ENCODE measurements around the gene CADM1. TPM values are rescaled to one million over a fixed set of nuclear protein-coding genes. Genes with fewer than 3 reads are reported as not detected.
A peak's percentile ranks its signal among the peaks of the same experiment; 100 is the strongest.

The CADM1 gene
- total RNA-seq, 2 donors from 2014 or later, result 49.6 to 137 TPM

DNA sequence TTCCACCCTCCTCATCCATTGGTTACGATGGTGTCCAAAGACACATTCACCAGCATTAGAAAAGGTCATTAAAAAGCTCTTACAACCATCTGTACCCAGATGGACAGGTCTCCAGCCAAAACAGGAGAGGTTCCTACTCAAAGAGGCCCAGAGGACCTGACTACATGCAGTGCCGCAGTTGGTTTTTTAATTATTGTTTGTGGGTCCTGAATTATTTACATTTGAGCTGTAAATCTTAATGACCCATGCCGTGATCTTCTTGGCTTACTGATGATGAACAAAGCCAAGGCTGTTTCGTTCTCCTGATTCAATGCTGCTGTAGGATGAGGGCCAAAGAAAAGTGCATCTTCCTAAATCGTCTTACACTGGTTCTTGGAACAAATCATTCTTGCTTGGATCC is 83.7 kb downstream of the CADM1 start:
- no peaks in the 10 kb centered on the region for H3K27me3 ChIP-seq (replicated peaks; ENCODE audit: insufficient read depth)
- no peak overlapping the region for H3K4me3 ChIP-seq
- no peak overlapping the region for H3K27ac ChIP-seq
- H3K36me3 ChIP-seq, result no peaks in the 10 kb centered on the region
- H3K9me3 ChIP-seq, result no peaks in the 10 kb centered on the region
- WGBS, result 42% methylated on average over 5 of the region's 5 CpGs
- TF ChIP-seq POLR2AphosphoS5 (IDR thresholded peaks at IDR 0.05), result peak; percentile 60
- no peak for TF ChIP-seq POLR2A (IDR thresholded peaks at IDR 0.05)
- peak; percentile 15 for DNase-seq (ENCODE audit: low spot score)
- peaks cover 3% of the 10 kb centered on the region for H3K4me1 ChIP-seq (replicated peaks)
- intact Hi-C loops (cut with DNase I), result no loop called here

DNA sequence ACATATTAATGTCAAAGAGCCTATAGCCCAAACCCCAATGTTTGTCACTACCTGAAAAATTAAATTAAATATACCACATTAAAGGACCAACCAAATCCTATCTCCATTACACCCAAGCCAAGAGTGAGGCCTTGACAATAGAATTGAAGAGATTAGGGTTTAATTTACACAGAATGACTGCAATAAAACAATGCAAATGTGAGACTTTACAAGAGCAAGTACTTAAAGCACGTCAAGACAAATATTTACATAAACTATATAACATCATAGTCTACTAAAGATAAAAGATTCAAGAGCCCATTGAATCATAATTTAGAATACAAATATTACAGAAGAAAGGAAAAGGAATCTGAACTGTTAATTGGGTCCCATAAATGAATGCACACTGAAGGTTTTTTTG is 85.6 kb downstream of the CADM1 start:
- H3K36me3 ChIP-seq, result no peaks in the 10 kb centered on the region
- H3K27me3 ChIP-seq (replicated peaks; ENCODE audit: insufficient read depth), result no peaks in the 10 kb centered on the region
- no peak for DNase-seq (ENCODE audit: low spot score)
- intact Hi-C loops (cut with DNase I), result no loop called here
- no peaks in the 10 kb centered on the region for H3K9me3 ChIP-seq
- H3K4me1 ChIP-seq (replicated peaks), result peaks cover 3% of the 10 kb centered on the region
- no peak overlapping the region for H3K4me3 ChIP-seq
- TF ChIP-seq, protein P1, sequence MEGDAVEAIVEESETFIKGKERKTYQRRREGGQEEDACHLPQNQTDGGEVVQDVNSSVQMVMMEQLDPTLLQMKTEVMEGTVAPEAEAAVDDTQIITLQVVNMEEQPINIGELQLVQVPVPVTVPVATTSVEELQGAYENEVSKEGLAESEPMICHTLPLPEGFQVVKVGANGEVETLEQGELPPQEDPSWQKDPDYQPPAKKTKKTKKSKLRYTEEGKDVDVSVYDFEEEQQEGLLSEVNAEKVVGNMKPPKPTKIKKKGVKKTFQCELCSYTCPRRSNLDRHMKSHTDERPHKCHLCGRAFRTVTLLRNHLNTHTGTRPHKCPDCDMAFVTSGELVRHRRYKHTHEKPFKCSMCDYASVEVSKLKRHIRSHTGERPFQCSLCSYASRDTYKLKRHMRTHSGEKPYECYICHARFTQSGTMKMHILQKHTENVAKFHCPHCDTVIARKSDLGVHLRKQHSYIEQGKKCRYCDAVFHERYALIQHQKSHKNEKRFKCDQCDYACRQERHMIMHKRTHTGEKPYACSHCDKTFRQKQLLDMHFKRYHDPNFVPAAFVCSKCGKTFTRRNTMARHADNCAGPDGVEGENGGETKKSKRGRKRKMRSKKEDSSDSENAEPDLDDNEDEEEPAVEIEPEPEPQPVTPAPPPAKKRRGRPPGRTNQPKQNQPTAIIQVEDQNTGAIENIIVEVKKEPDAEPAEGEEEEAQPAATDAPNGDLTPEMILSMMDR (IDR thresholded peaks at IDR 0.05), result no peak
- no peak for TF ChIP-seq POLR2A (IDR thresholded peaks at IDR 0.05)
- H3K27ac ChIP-seq, result no peak overlapping the region
- WGBS, result 58% methylated on average over 1 of the region's 1 CpG

DNA sequence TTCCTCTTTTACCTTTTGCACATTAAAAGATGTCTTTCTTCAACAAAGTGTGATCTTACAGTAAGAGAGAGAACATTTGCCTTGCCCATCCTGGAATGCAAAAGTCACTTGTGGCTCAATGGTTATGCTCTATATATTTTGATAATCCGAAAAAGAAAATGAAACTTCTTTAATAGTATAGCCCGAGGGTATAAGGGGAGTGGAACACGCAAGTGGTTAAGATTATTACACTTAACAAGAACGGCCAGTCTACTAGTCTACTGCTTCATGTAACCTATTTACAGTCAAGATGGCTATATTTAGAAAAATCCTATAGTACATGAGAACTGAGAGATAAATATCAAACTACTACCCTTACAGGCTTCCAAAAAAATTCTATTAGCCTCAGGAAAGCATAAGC is 86.1 kb downstream of the CADM1 start:
- 93% methylated on average over 4 of the region's 4 CpGs for WGBS
- TF ChIP-seq, protein P1 (IDR thresholded peaks at IDR 0.05), result no peak
- TF ChIP-seq POLR2A (IDR thresholded peaks at IDR 0.05) (no peak), POLR2AphosphoS5 (IDR thresholded peaks at IDR 0.05) (no peak)
- Histone ChIP-seq H3K9me3 (no peaks in the 10 kb centered on the region), H3K27me3 (replicated peaks; ENCODE audit: insufficient read depth) (no peaks in the 10 kb centered on the region), H3K36me3 (no peaks in the 10 kb centered on the region), H3K4me3 (no peak overlapping the region), H3K27ac (no peak overlapping the region), H3K4me1 (replicated peaks) (peaks cover 3% of the 10 kb centered on the region)
- no peak for DNase-seq (ENCODE audit: low spot score)
- intact Hi-C loops (cut with DNase I), result no loop called here

DNA sequence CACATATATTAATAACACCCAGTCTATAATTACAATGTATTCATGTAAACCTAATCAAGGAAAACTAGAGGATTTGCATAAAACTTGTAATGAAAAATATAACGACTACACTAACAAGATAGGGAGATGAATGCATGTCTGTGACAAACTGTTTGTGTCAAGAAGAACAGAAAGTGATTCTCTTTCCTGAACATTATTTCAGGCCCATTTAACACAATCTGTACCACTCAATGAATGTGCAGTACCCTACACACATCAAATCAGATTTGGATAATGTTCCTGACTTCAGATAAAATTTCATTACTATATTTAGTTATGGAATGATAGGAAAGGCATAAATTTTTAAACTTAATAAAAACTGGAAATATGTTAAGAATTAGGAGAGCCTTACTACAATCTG is 93.1 kb downstream of the CADM1 start:
- 84% methylated on average over 1 of the region's 1 CpG for WGBS
- DNase-seq (ENCODE audit: low spot score), result no peak
- Histone ChIP-seq H3K9me3 (no peaks in the 10 kb centered on the region), H3K4me3 (no peak overlapping the region), H3K27ac (no peak overlapping the region), H3K4me1 (replicated peaks) (no peaks in the 10 kb centered on the region), H3K36me3 (no peaks in the 10 kb centered on the region), H3K27me3 (replicated peaks; ENCODE audit: insufficient read depth) (no peaks in the 10 kb centered on the region)
- TF ChIP-seq POLR2AphosphoS5 (IDR thresholded peaks at IDR 0.05) (no peak), POLR2A (IDR thresholded peaks at IDR 0.05) (no peak)
- TF ChIP-seq, protein P1 (IDR thresholded peaks at IDR 0.05), result no peak
- intact Hi-C loops (cut with DNase I), result no loop called here

DNA sequence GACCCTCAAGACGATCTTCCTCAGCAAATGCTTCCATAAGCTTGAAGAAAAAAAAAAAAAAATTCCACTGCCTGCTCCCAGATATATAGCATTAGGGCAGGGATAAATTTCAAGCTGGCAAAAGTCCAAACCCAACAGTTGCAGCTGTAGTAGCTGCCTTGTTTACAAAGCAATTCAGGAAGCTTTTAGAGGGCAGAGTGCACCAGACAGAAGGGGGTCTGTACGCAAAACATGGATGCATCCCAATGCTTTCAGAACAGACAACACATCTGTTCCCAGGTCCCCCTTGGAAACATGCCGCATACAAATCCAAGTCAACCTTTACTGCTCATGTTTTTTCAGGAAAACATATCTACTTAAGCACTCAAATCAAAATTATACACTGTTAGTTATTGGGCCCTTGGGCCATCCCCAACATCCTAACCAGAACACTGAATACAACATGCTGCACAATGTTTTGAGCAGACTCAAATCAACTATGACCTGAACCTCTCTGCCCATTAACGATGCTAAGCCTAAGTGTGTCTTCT is 94.5 kb downstream of the CADM1 start:
- TF ChIP-seq, protein P1 (IDR thresholded peaks at IDR 0.05), result no peak
- no peak for TF ChIP-seq POLR2A (IDR thresholded peaks at IDR 0.05)
- no peak for TF ChIP-seq POLR2AphosphoS5 (IDR thresholded peaks at IDR 0.05)
- no peak overlapping the region for H3K4me3 ChIP-seq
- WGBS, result 61% methylated on average over 4 of the region's 4 CpGs
- no peak overlapping the region for H3K27ac ChIP-seq
- H3K27me3 ChIP-seq (replicated peaks; ENCODE audit: insufficient read depth), result no peaks in the 10 kb centered on the region
- no peak for DNase-seq (ENCODE audit: low spot score)
- H3K4me1 ChIP-seq (replicated peaks), result no peaks in the 10 kb centered on the region
- no peaks in the 10 kb centered on the region for H3K36me3 ChIP-seq
- no peaks in the 10 kb centered on the region for H3K9me3 ChIP-seq
- intact Hi-C loops (cut with DNase I), result no loop called here

Measured in prostate gland (tissue), 2 donors.